ENCODE data around the gene ELOA. TPM values are rescaled to one million over a fixed set of nuclear protein-coding genes. Genes with fewer than 3 reads are reported as not detected.
A peak's percentile ranks its signal among the peaks of the same experiment; 100 is the strongest.

Gene ELOA
- total and polyA plus RNA-seq, 9 of the 15 experiments (the other 6 are each of a cell fraction or from before 2014, with no cell fraction given): 31.9 to 98.6 (median 61.3) TPM

DNA sequence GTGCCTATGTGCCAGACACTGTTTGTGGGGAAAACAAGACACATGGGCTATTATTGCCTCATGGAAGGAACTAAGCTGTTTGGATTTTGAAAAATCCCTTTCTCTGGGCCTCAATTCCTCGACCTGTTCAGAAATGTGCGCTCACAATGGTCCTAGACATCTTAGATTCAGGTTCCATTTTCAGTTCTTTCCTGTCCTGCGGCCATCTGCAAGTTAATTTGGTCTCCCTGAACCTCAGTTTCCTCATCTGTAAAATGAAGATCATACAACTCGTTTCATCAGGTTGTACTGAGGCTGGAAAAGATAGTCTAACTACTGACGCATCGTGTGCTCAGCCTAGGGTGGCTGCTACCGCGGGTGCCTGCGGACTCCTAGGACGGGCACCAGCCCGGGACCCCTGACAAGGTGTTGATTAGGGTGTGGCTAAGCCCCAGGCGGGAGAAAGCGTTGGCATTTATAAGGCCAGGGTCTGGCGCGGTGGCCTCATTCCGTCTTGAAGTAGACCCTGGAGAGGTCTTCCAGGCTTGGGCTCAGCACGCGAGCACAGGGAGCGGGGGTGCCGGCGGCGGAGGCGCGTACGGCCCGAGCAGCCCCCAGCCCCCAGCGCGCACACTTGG lies 493 bp upstream of the ELOA start:
- Histone ChIP-seq H3K4me2 (ENCODE audit: insufficient read depth, low read length) (peak overlapping the region; percentile 86), H3K9me3 (replicated peaks; ENCODE audit: control insufficient read depth, insufficient read depth, low read depth, low read length) (no peaks in the 10 kb centered on the region), H3K79me2 (ENCODE audit: control insufficient read depth, insufficient read depth, low read length) (peaks cover 60% of the 10 kb centered on the region), H3K9ac (ENCODE audit: insufficient read depth in 1 of 2, low read depth in 2 of 2, low read length in 2 of 2) (peak overlapping the region; percentile 82 to 97), H3K27me3 (ENCODE audit: control insufficient read depth in 2 of 2, insufficient read depth in 2 of 2, low read length in 2 of 2) (no peaks in the 10 kb centered on the region), H3K27ac (ENCODE audit: extremely low read depth, low read depth, low read length) (peak overlapping the region; percentile 87), H2AFZ (ENCODE audit: low read depth, low read length) (peak overlapping the region; percentile 98), H3K9me1 (ENCODE audit: control insufficient read depth, insufficient read depth, low read length) (no peaks in the 10 kb centered on the region), H3K36me3 (ENCODE audit: control insufficient read depth, insufficient read depth, low read length) (peaks cover 27% of the 10 kb centered on the region), H4K20me1 (replicated peaks; ENCODE audit: control insufficient read depth, insufficient read depth, low read length) (peaks cover 20% of the 10 kb centered on the region), H3K4me3 (peak overlapping the region; percentile 96), H3K4me1 (replicated peaks in 1 of 2; ENCODE audit: control insufficient read depth in 2 of 2, insufficient read depth in 2 of 2, low read length in 2 of 2) (peaks cover 23 to 32% of the 10 kb centered on the region in 2 experiments)
- 5% methylated on average over 28 of the region's 28 CpGs for WGBS (ENCODE audit: insufficient coverage, low coverage, missing lambda C conversion rate)
- peak; percentile 61 for ATAC-seq
- ChIA-PET POLR2A (interaction anchor here (0.7 to 2.0 kb wide), 7 partner anchors 9 to 63 kb away, joined by 3 to 18 read pairs (median 5); partner anchors contain the start of gene RPL11), CTCF (ENCODE audit: low intra/inter-chr PET ratio) (no interaction called here)
- in situ Hi-C loops (cut with MboI): no loop called here
- TSS peak; percentile 97 for BruUV-seq (replicated peaks)
- intact Hi-C loops (cut with micrococcal nuclease): loop anchor here (5.0 kb wide), 1 partner anchor 185 kb away; the partner anchor contains the start of gene ID3
- DNase-seq (ENCODE audit: extremely low read depth in 1 of 4, low spot score in 3 of 4): no peak
- FAIRE-seq: no peak
- TF ChIP-seq, protein P1, sequence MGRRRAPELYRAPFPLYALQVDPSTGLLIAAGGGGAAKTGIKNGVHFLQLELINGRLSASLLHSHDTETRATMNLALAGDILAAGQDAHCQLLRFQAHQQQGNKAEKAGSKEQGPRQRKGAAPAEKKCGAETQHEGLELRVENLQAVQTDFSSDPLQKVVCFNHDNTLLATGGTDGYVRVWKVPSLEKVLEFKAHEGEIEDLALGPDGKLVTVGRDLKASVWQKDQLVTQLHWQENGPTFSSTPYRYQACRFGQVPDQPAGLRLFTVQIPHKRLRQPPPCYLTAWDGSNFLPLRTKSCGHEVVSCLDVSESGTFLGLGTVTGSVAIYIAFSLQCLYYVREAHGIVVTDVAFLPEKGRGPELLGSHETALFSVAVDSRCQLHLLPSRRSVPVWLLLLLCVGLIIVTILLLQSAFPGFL (CRISPR knock-in tag; IDR thresholded peaks at IDR 0.05): 0 out of 2 replicates have a peak, but pooled peaks have one; percentile 21
- TF ChIP-seq HNRNPK (IDR thresholded peaks at IDR 0.05; ENCODE audit: low read depth, low read length, poor library complexity, severe bottlenecking) (no peak), POLR3A (IDR thresholded peaks at IDR 0.05; ENCODE audit: borderline replicate concordance, extremely low read depth, insufficient read depth, insufficient read length) (no peak), NR2C2 (CRISPR knock-in tag; IDR thresholded peaks at IDR 0.05) (no peak), NR2C2 (tag; IDR thresholded peaks at IDR 0.05) (no peak), SP1 (CRISPR knock-in tag; IDR thresholded peaks at IDR 0.05) (0 out of 2 replicates have a peak, but pooled peaks have one; percentile 16), MEF2D (tag; conservative IDR thresholded peaks at IDR 0.05; ENCODE audit: low read depth) (0 out of 2 replicates have a peak, but pooled peaks have one; percentile 20), FOSL1 (tag; conservative IDR thresholded peaks at IDR 0.05) (peak; percentile 50; the same call in 1 of the 2 replicates), PRPF4 (IDR thresholded peaks at IDR 0.05; ENCODE audit: insufficient read depth, low read depth, low read length, poor library complexity, severe bottlenecking) (no peak), HSF4 (CRISPR knock-in tag; IDR thresholded peaks at IDR 0.05; ENCODE audit: borderline replicate concordance) (no peak), KLF16 (IDR thresholded peaks at IDR 0.05) (no peak), SNRNP70 (optimal IDR thresholded peaks at IDR 0.05; ENCODE audit: low read depth, low read length) (no peak), ZNF57 (CRISPR knock-in tag; IDR thresholded peaks at IDR 0.05) (no peak)
- TF ChIP-seq, protein P2, sequence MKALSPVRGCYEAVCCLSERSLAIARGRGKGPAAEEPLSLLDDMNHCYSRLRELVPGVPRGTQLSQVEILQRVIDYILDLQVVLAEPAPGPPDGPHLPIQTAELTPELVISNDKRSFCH (CRISPR knock-in tag; IDR thresholded peaks at IDR 0.05): no peak
- TF ChIP-seq, protein P2 (tag; IDR thresholded peaks at IDR 0.05): no peak
- TF ChIP-seq, protein P3, sequence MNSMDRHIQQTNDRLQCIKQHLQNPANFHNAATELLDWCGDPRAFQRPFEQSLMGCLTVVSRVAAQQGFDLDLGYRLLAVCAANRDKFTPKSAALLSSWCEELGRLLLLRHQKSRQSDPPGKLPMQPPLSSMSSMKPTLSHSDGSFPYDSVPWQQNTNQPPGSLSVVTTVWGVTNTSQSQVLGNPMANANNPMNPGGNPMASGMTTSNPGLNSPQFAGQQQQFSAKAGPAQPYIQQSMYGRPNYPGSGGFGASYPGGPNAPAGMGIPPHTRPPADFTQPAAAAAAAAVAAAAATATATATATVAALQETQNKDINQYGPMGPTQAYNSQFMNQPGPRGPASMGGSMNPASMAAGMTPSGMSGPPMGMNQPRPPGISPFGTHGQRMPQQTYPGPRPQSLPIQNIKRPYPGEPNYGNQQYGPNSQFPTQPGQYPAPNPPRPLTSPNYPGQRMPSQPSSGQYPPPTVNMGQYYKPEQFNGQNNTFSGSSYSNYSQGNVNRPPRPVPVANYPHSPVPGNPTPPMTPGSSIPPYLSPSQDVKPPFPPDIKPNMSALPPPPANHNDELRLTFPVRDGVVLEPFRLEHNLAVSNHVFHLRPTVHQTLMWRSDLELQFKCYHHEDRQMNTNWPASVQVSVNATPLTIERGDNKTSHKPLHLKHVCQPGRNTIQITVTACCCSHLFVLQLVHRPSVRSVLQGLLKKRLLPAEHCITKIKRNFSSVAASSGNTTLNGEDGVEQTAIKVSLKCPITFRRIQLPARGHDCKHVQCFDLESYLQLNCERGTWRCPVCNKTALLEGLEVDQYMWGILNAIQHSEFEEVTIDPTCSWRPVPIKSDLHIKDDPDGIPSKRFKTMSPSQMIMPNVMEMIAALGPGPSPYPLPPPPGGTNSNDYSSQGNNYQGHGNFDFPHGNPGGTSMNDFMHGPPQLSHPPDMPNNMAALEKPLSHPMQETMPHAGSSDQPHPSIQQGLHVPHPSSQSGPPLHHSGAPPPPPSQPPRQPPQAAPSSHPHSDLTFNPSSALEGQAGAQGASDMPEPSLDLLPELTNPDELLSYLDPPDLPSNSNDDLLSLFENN (IDR thresholded peaks at IDR 0.05; ENCODE audit: low read depth in 2 of 2, low read length in 2 of 2): no peak

Data from K562 (cell line).